ENCODE measurements around the gene TAF1A. TPM values are rescaled to one million over a fixed set of nuclear protein-coding genes. Genes with fewer than 3 reads are reported as not detected.

Gene TAF1A
- total RNA-seq, 1 experiment from 2014 or later: 12.9 TPM

DNA sequence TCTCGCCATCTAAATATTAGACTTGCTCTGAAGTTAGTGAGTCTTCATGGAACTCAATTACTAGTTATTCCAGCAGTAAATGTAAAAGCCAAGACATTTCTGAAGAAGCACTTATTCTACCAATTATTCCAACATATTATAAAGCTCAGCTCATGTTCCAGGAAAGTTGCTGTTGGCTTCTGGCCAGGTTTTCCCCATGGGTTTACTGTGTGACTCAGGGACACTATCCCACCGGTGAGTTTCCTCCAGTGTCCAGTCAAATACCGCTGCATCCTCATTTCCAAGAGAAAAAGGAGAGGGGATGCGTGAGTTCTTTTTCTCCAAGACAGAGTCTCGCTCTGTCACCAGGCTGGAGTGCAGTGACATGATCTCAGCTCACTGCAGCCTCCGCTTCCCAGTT lies 32.6 kb downstream of the TAF1A start:
- no peaks in the 10 kb centered on the region for H3K27me3 Mint-ChIP-seq (ENCODE audit: low read depth)
- DNase-seq (ENCODE audit: low spot score) (no peak), ATAC-seq (no peak)
- H3K27ac Mint-ChIP-seq: no peak overlapping the region
- POLR2A ChIA-PET: no interaction called here
- H3K36me3 Mint-ChIP-seq: peaks cover 23% of the 10 kb centered on the region
- no peaks in the 10 kb centered on the region for H3K4me1 Mint-ChIP-seq
- H3K4me3 Mint-ChIP-seq: no peak overlapping the region
- TF ChIP-seq ZNF263 (CRISPR knock-in tag; IDR thresholded peaks at IDR 0.05; ENCODE audit: low read depth) (no peak), TEAD1 (CRISPR knock-in tag; IDR thresholded peaks at IDR 0.05) (no peak), NR2C2 (CRISPR knock-in tag; IDR thresholded peaks at IDR 0.05) (no peak), NFATC4 (CRISPR knock-in tag; IDR thresholded peaks at IDR 0.05) (no peak), CDX4 (CRISPR knock-in tag; IDR thresholded peaks at IDR 0.05; ENCODE audit: borderline replicate concordance) (no peak), ZBTB21 (CRISPR knock-in tag; IDR thresholded peaks at IDR 0.05; ENCODE audit: borderline replicate concordance) (no peak), IRF2 (CRISPR knock-in tag; IDR thresholded peaks at IDR 0.05; ENCODE audit: borderline replicate concordance, low read depth) (no peak), ATF3 (CRISPR knock-in tag; conservative IDR thresholded peaks at IDR 0.05) (no peak), ATF1 (CRISPR knock-in tag; IDR thresholded peaks at IDR 0.05) (no peak)
- TF ChIP-seq, protein P1, sequence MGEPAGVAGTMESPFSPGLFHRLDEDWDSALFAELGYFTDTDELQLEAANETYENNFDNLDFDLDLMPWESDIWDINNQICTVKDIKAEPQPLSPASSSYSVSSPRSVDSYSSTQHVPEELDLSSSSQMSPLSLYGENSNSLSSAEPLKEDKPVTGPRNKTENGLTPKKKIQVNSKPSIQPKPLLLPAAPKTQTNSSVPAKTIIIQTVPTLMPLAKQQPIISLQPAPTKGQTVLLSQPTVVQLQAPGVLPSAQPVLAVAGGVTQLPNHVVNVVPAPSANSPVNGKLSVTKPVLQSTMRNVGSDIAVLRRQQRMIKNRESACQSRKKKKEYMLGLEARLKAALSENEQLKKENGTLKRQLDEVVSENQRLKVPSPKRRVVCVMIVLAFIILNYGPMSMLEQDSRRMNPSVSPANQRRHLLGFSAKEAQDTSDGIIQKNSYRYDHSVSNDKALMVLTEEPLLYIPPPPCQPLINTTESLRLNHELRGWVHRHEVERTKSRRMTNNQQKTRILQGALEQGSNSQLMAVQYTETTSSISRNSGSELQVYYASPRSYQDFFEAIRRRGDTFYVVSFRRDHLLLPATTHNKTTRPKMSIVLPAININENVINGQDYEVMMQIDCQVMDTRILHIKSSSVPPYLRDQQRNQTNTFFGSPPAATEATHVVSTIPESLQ (CRISPR knock-in tag; IDR thresholded peaks at IDR 0.05): no peak
- CTCF ChIA-PET: interaction anchor here (2.0 kb wide), 1 partner anchor 77 kb away, joined by 9 read pairs; no protein-coding TSS in a partner anchor
- no peaks in the 10 kb centered on the region for H3K9me3 Mint-ChIP-seq

DNA sequence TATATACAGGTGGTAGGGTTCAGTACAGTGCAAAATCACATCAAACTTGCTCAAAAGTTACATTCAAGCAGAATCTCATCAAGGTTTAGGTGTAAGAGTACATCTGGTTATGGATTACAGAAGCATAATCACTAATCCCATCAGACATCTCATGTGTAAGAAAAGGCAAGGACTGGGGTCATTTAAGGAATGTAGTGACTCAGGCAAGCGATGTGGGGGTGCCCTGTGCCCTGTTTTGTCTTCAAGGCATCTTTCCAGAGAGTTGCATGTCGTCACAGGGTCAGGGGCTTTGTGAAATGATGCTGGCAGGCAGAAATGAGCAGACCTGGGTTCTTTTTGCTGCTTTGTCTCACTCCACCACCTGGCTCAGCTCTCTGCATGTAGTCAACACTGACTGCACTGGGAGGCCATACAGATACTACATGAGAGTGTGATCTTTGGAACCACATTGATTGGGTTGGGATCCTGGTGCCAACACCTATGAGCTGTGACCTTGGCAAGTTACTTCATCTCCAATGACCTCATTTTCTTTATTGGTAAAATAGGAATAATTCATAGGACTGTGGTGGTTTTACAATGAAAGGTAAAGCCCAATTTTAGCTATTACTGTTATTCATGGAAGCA lies 33.6 kb downstream of the TAF1A start:
- POLR2A ChIA-PET: no interaction called here
- Mint-ChIP-seq H3K4me1 (no peaks in the 10 kb centered on the region), H3K27ac (no peak overlapping the region), H3K36me3 (peaks cover 19% of the 10 kb centered on the region), H3K4me3 (no peak overlapping the region), H3K27me3 (ENCODE audit: low read depth) (no peaks in the 10 kb centered on the region), H3K9me3 (no peaks in the 10 kb centered on the region)
- DNase-seq (ENCODE audit: low spot score) (no peak), ATAC-seq (no peak)
- TF ChIP-seq PRRX2 (CRISPR knock-in tag; IDR thresholded peaks at IDR 0.05) (no peak), ZNF396 (CRISPR knock-in tag; IDR thresholded peaks at IDR 0.05; ENCODE audit: borderline replicate concordance) (no peak), ZBTB21 (CRISPR knock-in tag; IDR thresholded peaks at IDR 0.05; ENCODE audit: borderline replicate concordance) (no peak), ZSCAN18 (CRISPR knock-in tag; IDR thresholded peaks at IDR 0.05) (no peak), OVOL2 (CRISPR knock-in tag; IDR thresholded peaks at IDR 0.05; ENCODE audit: borderline replicate concordance) (no peak), CREM (CRISPR knock-in tag; IDR thresholded peaks at IDR 0.05) (no peak), TEAD4 (CRISPR knock-in tag; IDR thresholded peaks at IDR 0.05) (no peak)
- TF ChIP-seq, protein P2, sequence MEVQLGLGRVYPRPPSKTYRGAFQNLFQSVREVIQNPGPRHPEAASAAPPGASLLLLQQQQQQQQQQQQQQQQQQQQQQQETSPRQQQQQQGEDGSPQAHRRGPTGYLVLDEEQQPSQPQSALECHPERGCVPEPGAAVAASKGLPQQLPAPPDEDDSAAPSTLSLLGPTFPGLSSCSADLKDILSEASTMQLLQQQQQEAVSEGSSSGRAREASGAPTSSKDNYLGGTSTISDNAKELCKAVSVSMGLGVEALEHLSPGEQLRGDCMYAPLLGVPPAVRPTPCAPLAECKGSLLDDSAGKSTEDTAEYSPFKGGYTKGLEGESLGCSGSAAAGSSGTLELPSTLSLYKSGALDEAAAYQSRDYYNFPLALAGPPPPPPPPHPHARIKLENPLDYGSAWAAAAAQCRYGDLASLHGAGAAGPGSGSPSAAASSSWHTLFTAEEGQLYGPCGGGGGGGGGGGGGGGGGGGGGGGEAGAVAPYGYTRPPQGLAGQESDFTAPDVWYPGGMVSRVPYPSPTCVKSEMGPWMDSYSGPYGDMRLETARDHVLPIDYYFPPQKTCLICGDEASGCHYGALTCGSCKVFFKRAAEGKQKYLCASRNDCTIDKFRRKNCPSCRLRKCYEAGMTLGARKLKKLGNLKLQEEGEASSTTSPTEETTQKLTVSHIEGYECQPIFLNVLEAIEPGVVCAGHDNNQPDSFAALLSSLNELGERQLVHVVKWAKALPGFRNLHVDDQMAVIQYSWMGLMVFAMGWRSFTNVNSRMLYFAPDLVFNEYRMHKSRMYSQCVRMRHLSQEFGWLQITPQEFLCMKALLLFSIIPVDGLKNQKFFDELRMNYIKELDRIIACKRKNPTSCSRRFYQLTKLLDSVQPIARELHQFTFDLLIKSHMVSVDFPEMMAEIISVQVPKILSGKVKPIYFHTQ (CRISPR knock-in tag; IDR thresholded peaks at IDR 0.05): no peak
- TF ChIP-seq, protein P3, sequence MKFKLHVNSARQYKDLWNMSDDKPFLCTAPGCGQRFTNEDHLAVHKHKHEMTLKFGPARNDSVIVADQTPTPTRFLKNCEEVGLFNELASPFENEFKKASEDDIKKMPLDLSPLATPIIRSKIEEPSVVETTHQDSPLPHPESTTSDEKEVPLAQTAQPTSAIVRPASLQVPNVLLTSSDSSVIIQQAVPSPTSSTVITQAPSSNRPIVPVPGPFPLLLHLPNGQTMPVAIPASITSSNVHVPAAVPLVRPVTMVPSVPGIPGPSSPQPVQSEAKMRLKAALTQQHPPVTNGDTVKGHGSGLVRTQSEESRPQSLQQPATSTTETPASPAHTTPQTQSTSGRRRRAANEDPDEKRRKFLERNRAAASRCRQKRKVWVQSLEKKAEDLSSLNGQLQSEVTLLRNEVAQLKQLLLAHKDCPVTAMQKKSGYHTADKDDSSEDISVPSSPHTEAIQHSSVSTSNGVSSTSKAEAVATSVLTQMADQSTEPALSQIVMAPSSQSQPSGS (CRISPR knock-in tag; IDR thresholded peaks at IDR 0.05; ENCODE audit: borderline replicate concordance, low read depth): no peak
- CTCF ChIA-PET: no interaction called here

All from WTC11 (cell line).